Endothelial cell (in vitro differentiated cells): ENCODE measurements around the gene PRKCH. TPM values are rescaled to one million over a fixed set of nuclear protein-coding genes. Genes with fewer than 3 reads are reported as not detected.

Source experiments
- DNase-seq: peaks from one replicate; pipeline ENCODE4 v3.0.0; 2021; ENCODE audit warnings: low spot score
- H3K27ac Mint-ChIP-seq: one replicate; pipeline ENCODE4 v1.8.0; 2021; ENCODE audit warnings: mixed read lengths, inconsistent platforms; ENCODE audit not compliant: unreplicated experiment
- H3K27me3 Mint-ChIP-seq: one replicate; pipeline ENCODE4 v1.8.0; 2021; ENCODE audit warnings: mild to moderate bottlenecking, moderate library complexity, mixed read lengths, inconsistent platforms; ENCODE audit not compliant: unreplicated experiment
- H3K36me3 Mint-ChIP-seq: one replicate; pipeline ENCODE4 v1.8.0; 2021; ENCODE audit warnings: mild to moderate bottlenecking, low read depth, mixed read lengths, inconsistent platforms; ENCODE audit not compliant: unreplicated experiment
- H3K4me1 Mint-ChIP-seq: one replicate; pipeline ENCODE4 v1.8.0; 2021; ENCODE audit warnings: mild to moderate bottlenecking, mixed read lengths, inconsistent platforms; ENCODE audit not compliant: unreplicated experiment
- H3K4me3 Mint-ChIP-seq: one replicate; pipeline ENCODE4 v1.8.0; 2021; ENCODE audit warnings: mild to moderate bottlenecking, mixed read lengths, inconsistent platforms; ENCODE audit not compliant: unreplicated experiment
- H3K9me3 Mint-ChIP-seq: one replicate; pipeline ENCODE4 v1.8.0; 2021; ENCODE audit warnings: mixed read lengths, inconsistent platforms; ENCODE audit not compliant: unreplicated experiment
- total RNA-seq: library from RNA; stranded (reverse); fragmentation: NEBNext Ultra II Directional; extraction: Animal tissue kit (Norgen Biotek cat#: 25700); gene quantifications from one replicate; pipeline ENCODE4 v1.2.1, GENCODE V29; 2021; ENCODE audit not compliant: unreplicated experiment
- TF ChIP-seq, protein P1 (sequence below): fragments of 200-600 bp; sonication (generic); IDR thresholded peaks from one replicate; pipeline ENCODE4 v1.5.0; 2021; ENCODE audit warnings: antibody characterized with exemption; ENCODE audit not compliant: unreplicated experiment

PRKCH gene
- total RNA-seq, 1 donor from 2014 or later, result 42.5 TPM

DNA sequence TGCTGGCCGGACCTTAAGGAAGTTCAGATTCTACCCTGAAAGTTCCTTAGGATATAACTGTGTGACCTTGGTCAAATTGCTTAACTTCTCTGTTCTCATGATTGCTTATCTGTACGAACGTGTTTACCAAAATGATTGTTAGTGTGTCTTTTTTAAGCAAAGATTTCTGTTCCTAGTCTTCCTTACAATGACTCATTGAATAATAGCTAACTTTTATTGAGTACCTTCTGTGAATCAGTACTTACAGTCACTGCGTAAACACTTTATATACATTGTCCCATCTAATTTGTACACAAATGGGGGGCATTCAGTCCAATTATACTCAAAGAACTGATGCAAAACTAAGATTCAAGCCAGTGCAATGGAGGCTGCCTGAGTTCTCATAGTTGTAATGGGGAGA, 36.0 kb upstream of the PRKCH start:
- no peak for DNase-seq
- Mint-ChIP-seq H3K27ac (no peak overlapping the region), H3K4me3 (no peak overlapping the region), H3K36me3 (no peaks in the 10 kb centered on the region), H3K4me1 (peaks cover 8% of the 10 kb centered on the region), H3K27me3 (peaks cover 8% of the 10 kb centered on the region), H3K9me3 (no peaks in the 10 kb centered on the region)
- TF ChIP-seq, protein P1, sequence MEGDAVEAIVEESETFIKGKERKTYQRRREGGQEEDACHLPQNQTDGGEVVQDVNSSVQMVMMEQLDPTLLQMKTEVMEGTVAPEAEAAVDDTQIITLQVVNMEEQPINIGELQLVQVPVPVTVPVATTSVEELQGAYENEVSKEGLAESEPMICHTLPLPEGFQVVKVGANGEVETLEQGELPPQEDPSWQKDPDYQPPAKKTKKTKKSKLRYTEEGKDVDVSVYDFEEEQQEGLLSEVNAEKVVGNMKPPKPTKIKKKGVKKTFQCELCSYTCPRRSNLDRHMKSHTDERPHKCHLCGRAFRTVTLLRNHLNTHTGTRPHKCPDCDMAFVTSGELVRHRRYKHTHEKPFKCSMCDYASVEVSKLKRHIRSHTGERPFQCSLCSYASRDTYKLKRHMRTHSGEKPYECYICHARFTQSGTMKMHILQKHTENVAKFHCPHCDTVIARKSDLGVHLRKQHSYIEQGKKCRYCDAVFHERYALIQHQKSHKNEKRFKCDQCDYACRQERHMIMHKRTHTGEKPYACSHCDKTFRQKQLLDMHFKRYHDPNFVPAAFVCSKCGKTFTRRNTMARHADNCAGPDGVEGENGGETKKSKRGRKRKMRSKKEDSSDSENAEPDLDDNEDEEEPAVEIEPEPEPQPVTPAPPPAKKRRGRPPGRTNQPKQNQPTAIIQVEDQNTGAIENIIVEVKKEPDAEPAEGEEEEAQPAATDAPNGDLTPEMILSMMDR, result no peak

DNA sequence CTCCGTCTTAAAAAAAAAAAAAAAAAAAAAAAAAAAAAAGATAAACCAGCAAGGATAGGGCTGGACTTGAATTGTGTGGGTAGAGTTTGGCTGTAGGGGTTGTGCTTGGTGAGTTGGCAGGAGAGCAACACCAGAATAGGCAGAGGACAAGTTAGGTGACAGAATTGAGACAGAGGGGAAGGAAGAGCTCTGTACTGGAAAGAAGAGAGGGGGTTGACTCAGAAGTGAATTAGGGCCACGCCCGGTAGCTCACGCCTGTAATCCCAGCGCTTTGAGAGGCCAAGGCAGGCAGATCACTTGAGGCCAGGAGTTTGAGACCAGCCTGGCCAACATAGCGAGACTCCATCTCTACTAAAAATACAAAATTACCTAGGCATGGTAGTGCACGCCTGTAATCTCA, 34.2 kb upstream of the PRKCH start:
- H3K9me3 Mint-ChIP-seq, result no peaks in the 10 kb centered on the region
- H3K27me3 Mint-ChIP-seq, result peaks cover 5% of the 10 kb centered on the region
- no peak for DNase-seq
- H3K36me3 Mint-ChIP-seq, result no peaks in the 10 kb centered on the region
- no peak overlapping the region for H3K4me3 Mint-ChIP-seq
- no peak overlapping the region for H3K27ac Mint-ChIP-seq
- TF ChIP-seq, protein P1, result no peak
- peaks cover 6% of the 10 kb centered on the region for H3K4me1 Mint-ChIP-seq

DNA sequence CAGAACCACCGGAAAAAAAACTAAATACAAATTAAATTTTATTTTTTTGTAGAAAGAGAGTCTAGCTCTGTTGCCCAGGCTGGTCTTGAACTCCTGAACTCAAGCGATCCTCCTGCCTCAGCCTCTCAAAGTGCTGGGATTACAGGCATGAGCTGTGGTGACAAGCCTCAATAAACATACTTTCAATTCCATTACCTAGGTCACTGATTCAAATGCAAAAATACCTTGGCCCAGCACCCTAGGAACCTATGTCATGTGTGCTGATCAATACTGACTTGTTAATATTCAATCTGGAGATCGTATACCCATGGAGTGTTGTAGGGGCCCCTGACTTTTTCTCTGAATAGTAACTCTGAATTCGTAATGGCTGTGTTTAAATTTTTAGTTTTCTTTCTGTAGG, 33.2 kb upstream of the PRKCH start:
- Mint-ChIP-seq H3K27ac (no peak overlapping the region), H3K27me3 (peaks cover 3% of the 10 kb centered on the region), H3K36me3 (no peaks in the 10 kb centered on the region), H3K4me1 (peaks cover 6% of the 10 kb centered on the region), H3K4me3 (no peak overlapping the region), H3K9me3 (no peaks in the 10 kb centered on the region)
- no peak for DNase-seq
- TF ChIP-seq, protein P1, result no peak

DNA sequence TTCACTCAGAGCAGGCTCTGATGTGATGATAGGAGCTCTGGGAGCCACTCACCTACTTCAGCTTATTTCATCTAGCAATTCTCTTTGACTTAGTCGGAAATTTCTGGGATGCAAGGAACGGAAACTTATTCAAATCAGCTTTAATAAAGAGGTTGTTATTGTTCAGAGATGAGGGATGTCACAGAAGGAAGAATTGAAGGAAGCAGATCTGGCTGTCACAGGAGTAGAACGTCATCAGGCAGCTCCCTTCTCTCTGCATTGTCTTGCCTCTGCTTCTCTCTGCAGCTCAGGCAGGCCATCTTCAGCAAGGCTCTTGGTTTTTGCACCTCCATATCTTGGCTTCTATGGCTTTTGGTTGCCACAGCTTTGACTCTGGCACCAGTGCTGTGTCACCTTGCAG, 32.7 kb upstream of the PRKCH start:
- Mint-ChIP-seq H3K4me3 (no peak overlapping the region), H3K27ac (no peak overlapping the region), H3K27me3 (peaks cover 3% of the 10 kb centered on the region), H3K4me1 (peaks cover 6% of the 10 kb centered on the region), H3K9me3 (no peaks in the 10 kb centered on the region), H3K36me3 (no peaks in the 10 kb centered on the region)
- DNase-seq, result no peak
- TF ChIP-seq, protein P1, result no peak

DNA sequence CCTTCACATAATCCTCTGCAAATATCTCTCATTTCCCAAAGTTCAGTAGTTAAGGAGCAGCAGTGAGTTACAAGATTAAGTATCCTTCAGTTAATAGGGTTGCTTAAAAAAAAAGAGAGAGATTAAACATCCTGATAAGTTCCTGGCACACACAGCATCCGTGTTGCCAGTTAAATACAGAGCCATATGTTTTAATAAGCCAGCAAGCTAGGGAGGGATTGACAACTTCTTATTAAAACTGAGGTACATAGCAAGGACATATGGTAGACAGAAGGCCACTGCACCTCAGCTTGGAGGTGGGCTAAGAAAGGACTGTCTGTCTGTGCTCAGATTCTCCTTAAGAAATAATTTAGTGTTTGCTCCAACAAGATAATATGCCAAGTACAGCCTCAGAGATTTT, 30.7 kb upstream of the PRKCH start:
- peaks cover 6% of the 10 kb centered on the region for H3K4me1 Mint-ChIP-seq
- H3K27me3 Mint-ChIP-seq, result peaks cover 3% of the 10 kb centered on the region
- no peak for DNase-seq
- no peaks in the 10 kb centered on the region for H3K9me3 Mint-ChIP-seq
- H3K4me3 Mint-ChIP-seq, result no peak overlapping the region
- TF ChIP-seq, protein P1, result no peak
- no peaks in the 10 kb centered on the region for H3K36me3 Mint-ChIP-seq
- no peak overlapping the region for H3K27ac Mint-ChIP-seq
